GM19043 (cell line): ENCODE measurements around the gene TXNRD2.

Source experiments
- ATAC-seq: cut with Tn5 transposase; IDR thresholded peaks from one replicate; pipeline ENCODE4 v1.9.1; 2021; ENCODE audit warnings: low read depth; ENCODE audit not compliant: unreplicated experiment

Gene TXNRD2

GRCh38 chr22:19870153-19871022 is 71.2 kb downstream of the TXNRD2 start:
- ATAC-seq: no peak

GRCh38 chr22:19869497-19870152 is 72.0 kb downstream of the TXNRD2 start:
- ATAC-seq: no peak

- ATAC-seq: no peak
Measured at GRCh38 chr22:19868773-19869471, 72.7 kb downstream of the TXNRD2 start.

- ATAC-seq: no peak
Measured at GRCh38 chr22:19868333-19868732, 73.3 kb downstream of the TXNRD2 start.

- ATAC-seq: no peak
Measured at GRCh38 chr22:19867617-19868016, 74.0 kb downstream of the TXNRD2 start.

- no peak for ATAC-seq
Measured at GRCh38 chr22:19866665-19867009, 75.0 kb downstream of the TXNRD2 start.

GRCh38 chr22:19865141-19865829 is 76.3 kb downstream of the TXNRD2 start:
- ATAC-seq: no peak

GRCh38 chr22:19864538-19865106 is 77.0 kb downstream of the TXNRD2 start:
- no peak for ATAC-seq

GRCh38 chr22:19863571-19863970 is 78.0 kb downstream of the TXNRD2 start:
- ATAC-seq: no peak

GRCh38 chr22:19862619-19863246 is 78.9 kb downstream of the TXNRD2 start:
- no peak for ATAC-seq

GRCh38 chr22:19859861-19860510 is 81.6 kb downstream of the TXNRD2 start:
- ATAC-seq: no peak

- no peak for ATAC-seq
Measured at GRCh38 chr22:19857382-19857781, 84.2 kb downstream of the TXNRD2 start.

- ATAC-seq: no peak
Measured at GRCh38 chr22:19855504-19856409, 85.9 kb downstream of the TXNRD2 start.

- peak; percentile 81 for ATAC-seq
Measured at GRCh38 chr22:19854778-19855503, 86.7 kb downstream of the TXNRD2 start, which contains the start of the genes GNB1L and RTL10. GNB1L (minus strand) TSS chr22:19854874; CDS start chr22:19821355, 33,519 bp downstream. RTL10 (minus strand) TSS chr22:19854874; CDS start chr22:19852261, 2,613 bp downstream.

- peak; percentile 6 for ATAC-seq
Measured at GRCh38 chr22:19853879-19854777, 87.5 kb downstream of the TXNRD2 start.

- no peak for ATAC-seq
Measured at GRCh38 chr22:19853058-19853878, 88.3 kb downstream of the TXNRD2 start.
